Measurements from ENCODE around the gene RNF141. TPM values are rescaled to one million over a fixed set of nuclear protein-coding genes. Genes with fewer than 3 reads are reported as not detected.
A peak's percentile ranks its signal among the peaks of the same experiment; 100 is the strongest.

The RNF141 gene
- total and polyA plus RNA-seq, 10 of the 15 experiments (the other 5 are each of a cell fraction or from before 2014, with no cell fraction given): 7.6 to 36.8 (median 13.6) TPM

DNA sequence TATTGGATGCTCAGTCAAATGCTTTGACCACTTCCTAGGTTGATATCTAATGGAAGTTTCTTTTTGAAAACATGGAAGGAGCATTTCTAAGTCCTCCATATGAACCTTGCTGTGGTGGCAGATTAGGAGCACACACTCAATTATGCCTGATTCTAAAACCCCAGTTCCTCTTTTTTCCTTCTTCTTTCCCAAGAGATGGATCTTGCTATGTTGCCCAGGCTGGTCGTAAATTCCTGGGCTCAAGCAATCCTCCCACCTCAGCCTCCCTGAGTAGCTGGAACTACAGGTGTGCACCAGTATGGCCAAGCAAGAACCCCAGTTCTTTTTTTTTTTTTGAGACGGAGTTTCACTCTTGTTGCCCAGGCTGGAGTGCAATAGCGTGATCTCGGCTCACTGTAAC, 24.5 kb upstream of the RNF141 start:
- H3K36me3 ChIP-seq (ENCODE audit: control insufficient read depth in 2 of 2, insufficient read depth in 2 of 2, low read length in 1 of 2): no peaks in the 10 kb centered on the region
- BruUV-seq (replicated peaks): no TSS peak
- ATAC-seq: no peak
- H3K27me3 ChIP-seq (replicated peaks in 1 of 2; ENCODE audit: control insufficient read depth in 2 of 2, insufficient read depth in 2 of 2, low read length in 1 of 2): peaks cover 0 to 1% of the 10 kb centered on the region in 2 experiments; a peak in 2 of 4 replicates
- H3K79me2 ChIP-seq (ENCODE audit: control insufficient read depth, insufficient read depth, low read length): no peaks in the 10 kb centered on the region
- ChIA-PET SMC1A (ENCODE audit: uncharacterized antibody, unreplicated experiment) (interaction anchor here (1.8 to 2.1 kb wide), 2 partner anchors 11 to 162 kb away, joined by 5 to 6 read pairs; no protein-coding TSS in a partner anchor), RAD21 (ENCODE audit: unreplicated experiment) (interaction anchor here (0.7 to 1.0 kb wide), 2 partner anchors 9 to 159 kb away, joined by 3 read pairs; no protein-coding TSS in a partner anchor), CTCF (interaction anchor here (1.5 kb wide), 1 partner anchor 152 kb away, joined by 4 read pairs; no protein-coding TSS in a partner anchor), POLR2A (no interaction called here)
- no peak overlapping the region for H3K27ac ChIP-seq (ENCODE audit: control insufficient read depth, insufficient read depth)
- H3K4me2 ChIP-seq (ENCODE audit: control insufficient read depth, insufficient read depth): no peak overlapping the region
- FAIRE-seq: no peak
- no peak for DNase-seq (ENCODE audit: low read depth, low spot score)
- TF ChIP-seq, protein P1, sequence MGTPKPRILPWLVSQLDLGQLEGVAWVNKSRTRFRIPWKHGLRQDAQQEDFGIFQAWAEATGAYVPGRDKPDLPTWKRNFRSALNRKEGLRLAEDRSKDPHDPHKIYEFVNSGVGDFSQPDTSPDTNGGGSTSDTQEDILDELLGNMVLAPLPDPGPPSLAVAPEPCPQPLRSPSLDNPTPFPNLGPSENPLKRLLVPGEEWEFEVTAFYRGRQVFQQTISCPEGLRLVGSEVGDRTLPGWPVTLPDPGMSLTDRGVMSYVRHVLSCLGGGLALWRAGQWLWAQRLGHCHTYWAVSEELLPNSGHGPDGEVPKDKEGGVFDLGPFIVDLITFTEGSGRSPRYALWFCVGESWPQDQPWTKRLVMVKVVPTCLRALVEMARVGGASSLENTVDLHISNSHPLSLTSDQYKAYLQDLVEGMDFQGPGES (IDR thresholded peaks at IDR 0.05): no peak
- 0 out of 2 replicates have a peak, but pooled peaks have one; percentile 9 for TF ChIP-seq SPI1 (IDR thresholded peaks at IDR 0.05; ENCODE audit: borderline replicate concordance, insufficient read depth, low read depth, low read length)
- 63% methylated on average over 4 of the region's 4 CpGs for WGBS (ENCODE audit: insufficient coverage, insufficient replicate concordance, low lambda C conversion rate, missing lambda C conversion rate)
- H2AFZ ChIP-seq (ENCODE audit: control insufficient read depth, low read depth, low read length): no peak overlapping the region
- no peak overlapping the region for H3K9ac ChIP-seq (ENCODE audit: control insufficient read depth, insufficient read depth, low read length)
- no peaks in the 10 kb centered on the region for H3K9me3 ChIP-seq (replicated peaks; ENCODE audit: control insufficient read depth, insufficient read depth, low read length)
- no peaks in the 10 kb centered on the region for H4K20me1 ChIP-seq (ENCODE audit: control insufficient read depth, insufficient read depth)
- intact Hi-C loops (cut with micrococcal nuclease; ENCODE audit: unreplicated experiment): no loop called here
- no peaks in the 10 kb centered on the region for H3K4me1 ChIP-seq (ENCODE audit: control insufficient read depth, insufficient read depth, low read length)
- in situ Hi-C loops (cut with MboI): no loop called here
- H3K4me3 ChIP-seq: no peak overlapping the region

DNA sequence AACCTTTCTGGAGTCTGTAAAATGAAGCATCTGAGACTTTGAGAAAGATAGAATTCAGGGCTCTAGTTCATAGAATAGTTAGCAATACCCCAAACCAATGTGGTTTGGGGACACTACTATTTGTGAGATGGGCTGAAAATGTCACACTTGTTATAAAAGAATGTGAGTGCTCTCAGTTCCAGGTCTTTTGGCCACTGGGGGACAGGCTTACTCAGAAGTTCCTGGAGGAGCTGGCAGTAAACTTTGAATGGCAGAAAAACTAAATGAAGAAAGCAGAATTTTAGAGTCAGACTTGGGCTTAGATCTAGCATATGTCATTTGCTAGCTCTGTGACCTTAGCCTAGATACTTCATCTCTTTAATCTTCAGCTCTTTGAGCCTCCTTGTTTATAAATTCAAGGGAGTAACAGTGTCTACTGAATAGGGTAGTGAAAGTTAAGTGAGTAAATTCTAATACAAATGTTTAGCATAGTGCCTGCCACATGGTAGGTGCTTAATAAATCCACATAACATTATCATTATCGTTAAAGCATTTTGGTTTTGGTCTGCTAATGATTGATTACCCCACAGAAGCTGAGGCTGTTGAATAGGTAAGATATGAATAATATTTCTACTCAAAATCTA, 23.8 kb upstream of the RNF141 start:
- WGBS (ENCODE audit: insufficient coverage, insufficient replicate concordance, low lambda C conversion rate, missing lambda C conversion rate): 0% methylated on average over 1 of the region's 1 CpG
- ChIA-PET POLR2A (no interaction called here), SMC1A (ENCODE audit: uncharacterized antibody, unreplicated experiment) (interaction anchor here (0.6 to 2.1 kb wide), 3 partner anchors 12 to 162 kb away, joined by 3 to 6 read pairs (median 5); no protein-coding TSS in a partner anchor), CTCF (interaction anchor here (1.4 to 1.5 kb wide), 2 partner anchors 24 to 151 kb away, joined by 4 read pairs; partner anchors contain the start of gene RNF141), RAD21 (ENCODE audit: unreplicated experiment) (interaction anchor here (0.7 to 1.6 kb wide), 3 partner anchors 10 to 159 kb away, joined by 3 read pairs; no protein-coding TSS in a partner anchor)
- intact Hi-C loops (cut with micrococcal nuclease; ENCODE audit: unreplicated experiment): no loop called here
- no peak overlapping the region for H3K4me2 ChIP-seq (ENCODE audit: control insufficient read depth, insufficient read depth)
- in situ Hi-C loops (cut with MboI): no loop called here
- H3K4me1 ChIP-seq (ENCODE audit: control insufficient read depth, insufficient read depth, low read length): no peaks in the 10 kb centered on the region
- H3K9ac ChIP-seq (ENCODE audit: control insufficient read depth, insufficient read depth, low read length): no peak overlapping the region
- DNase-seq (ENCODE audit: low read depth, low spot score): no peak
- no peaks in the 10 kb centered on the region for H3K9me3 ChIP-seq (replicated peaks; ENCODE audit: control insufficient read depth, insufficient read depth, low read length)
- no peak for FAIRE-seq
- H2AFZ ChIP-seq (ENCODE audit: control insufficient read depth, low read depth, low read length): no peak overlapping the region
- H3K27ac ChIP-seq (ENCODE audit: control insufficient read depth, insufficient read depth): no peak overlapping the region
- H3K79me2 ChIP-seq (ENCODE audit: control insufficient read depth, insufficient read depth, low read length): no peaks in the 10 kb centered on the region
- no peak for ATAC-seq
- no peaks in the 10 kb centered on the region for H4K20me1 ChIP-seq (ENCODE audit: control insufficient read depth, insufficient read depth)
- H3K36me3 ChIP-seq (ENCODE audit: control insufficient read depth in 2 of 2, insufficient read depth in 2 of 2, low read length in 1 of 2): no peaks in the 10 kb centered on the region
- no TSS peak for BruUV-seq (replicated peaks)
- H3K27me3 ChIP-seq (replicated peaks in 1 of 2; ENCODE audit: control insufficient read depth in 2 of 2, insufficient read depth in 2 of 2, low read length in 1 of 2): peaks cover 0 to 1% of the 10 kb centered on the region in 2 experiments; a peak in 2 of 4 replicates
- H3K4me3 ChIP-seq: no peak overlapping the region
- no peak for TF ChIP-seq IRF4 (IDR thresholded peaks at IDR 0.05; ENCODE audit: low read depth, low read length)
- no peak for TF ChIP-seq HDAC2 (IDR thresholded peaks at IDR 0.05)
- TF ChIP-seq MXI1 (IDR thresholded peaks at IDR 0.05; ENCODE audit: low read depth, low read length): no peak
- TF ChIP-seq, protein P2, sequence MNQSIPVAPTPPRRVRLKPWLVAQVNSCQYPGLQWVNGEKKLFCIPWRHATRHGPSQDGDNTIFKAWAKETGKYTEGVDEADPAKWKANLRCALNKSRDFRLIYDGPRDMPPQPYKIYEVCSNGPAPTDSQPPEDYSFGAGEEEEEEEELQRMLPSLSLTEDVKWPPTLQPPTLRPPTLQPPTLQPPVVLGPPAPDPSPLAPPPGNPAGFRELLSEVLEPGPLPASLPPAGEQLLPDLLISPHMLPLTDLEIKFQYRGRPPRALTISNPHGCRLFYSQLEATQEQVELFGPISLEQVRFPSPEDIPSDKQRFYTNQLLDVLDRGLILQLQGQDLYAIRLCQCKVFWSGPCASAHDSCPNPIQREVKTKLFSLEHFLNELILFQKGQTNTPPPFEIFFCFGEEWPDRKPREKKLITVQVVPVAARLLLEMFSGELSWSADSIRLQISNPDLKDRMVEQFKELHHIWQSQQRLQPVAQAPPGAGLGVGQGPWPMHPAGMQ (IDR thresholded peaks at IDR 0.05; ENCODE audit: borderline replicate concordance): no peak
- TF ChIP-seq HCFC1 (IDR thresholded peaks at IDR 0.05; ENCODE audit: low read length): no peak
- peak; percentile 44 for TF ChIP-seq RAD21 (IDR thresholded peaks at IDR 0.05; ENCODE audit: insufficient read depth, low read depth, low read length)
- TF ChIP-seq, protein P3, sequence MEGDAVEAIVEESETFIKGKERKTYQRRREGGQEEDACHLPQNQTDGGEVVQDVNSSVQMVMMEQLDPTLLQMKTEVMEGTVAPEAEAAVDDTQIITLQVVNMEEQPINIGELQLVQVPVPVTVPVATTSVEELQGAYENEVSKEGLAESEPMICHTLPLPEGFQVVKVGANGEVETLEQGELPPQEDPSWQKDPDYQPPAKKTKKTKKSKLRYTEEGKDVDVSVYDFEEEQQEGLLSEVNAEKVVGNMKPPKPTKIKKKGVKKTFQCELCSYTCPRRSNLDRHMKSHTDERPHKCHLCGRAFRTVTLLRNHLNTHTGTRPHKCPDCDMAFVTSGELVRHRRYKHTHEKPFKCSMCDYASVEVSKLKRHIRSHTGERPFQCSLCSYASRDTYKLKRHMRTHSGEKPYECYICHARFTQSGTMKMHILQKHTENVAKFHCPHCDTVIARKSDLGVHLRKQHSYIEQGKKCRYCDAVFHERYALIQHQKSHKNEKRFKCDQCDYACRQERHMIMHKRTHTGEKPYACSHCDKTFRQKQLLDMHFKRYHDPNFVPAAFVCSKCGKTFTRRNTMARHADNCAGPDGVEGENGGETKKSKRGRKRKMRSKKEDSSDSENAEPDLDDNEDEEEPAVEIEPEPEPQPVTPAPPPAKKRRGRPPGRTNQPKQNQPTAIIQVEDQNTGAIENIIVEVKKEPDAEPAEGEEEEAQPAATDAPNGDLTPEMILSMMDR (IDR thresholded peaks at IDR 0.05 in 2 of 3, conservative IDR thresholded peaks at IDR 0.05 in 1 of 3; ENCODE audit: control insufficient read depth in 2 of 3, extremely low read depth in 1 of 3, insufficient read depth in 1 of 3, low read depth in 3 of 3, low read length in 3 of 3): peak; percentile 11 to 21 (median 21); a peak in 3 of 6 replicates
- no peak for TF ChIP-seq YY1 (IDR thresholded peaks at IDR 0.05; ENCODE audit: low read depth, low read length)
- no peak for TF ChIP-seq RAD51 (IDR thresholded peaks at IDR 0.05)
- no peak for TF ChIP-seq SP1 (IDR thresholded peaks at IDR 0.05; ENCODE audit: low read depth, low read length)
- no peak for TF ChIP-seq ZNF207 (IDR thresholded peaks at IDR 0.05; ENCODE audit: borderline replicate concordance)

All from GM12878 (cell line).